ENCODE data around the gene CCR6. TPM values are rescaled to one million over a fixed set of nuclear protein-coding genes. Genes with fewer than 3 reads are reported as not detected.

The CCR6 gene
- polyA plus RNA-seq, 1 experiment, result not detected

DNA sequence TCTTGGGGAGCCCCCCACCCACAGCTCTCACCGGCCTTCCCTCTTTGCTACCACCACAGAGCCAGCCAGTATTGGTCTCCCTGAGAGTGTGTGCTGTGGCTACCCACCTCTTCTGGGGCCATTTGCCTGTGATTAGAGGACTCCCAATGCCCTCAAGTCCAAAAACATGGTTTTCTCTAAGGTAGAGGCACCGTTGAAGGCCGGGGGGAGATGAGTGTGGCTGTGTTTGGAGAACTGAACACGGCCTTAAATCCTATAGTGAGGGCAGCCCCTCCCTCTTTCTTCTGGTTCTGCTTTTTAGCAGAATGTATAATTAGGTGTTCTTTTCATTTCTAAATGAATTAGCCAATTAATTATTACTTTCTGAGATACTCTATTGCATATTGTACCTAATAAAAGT lies 2.5 kb downstream of the CCR6 start:
- TF ChIP-seq, protein P1, sequence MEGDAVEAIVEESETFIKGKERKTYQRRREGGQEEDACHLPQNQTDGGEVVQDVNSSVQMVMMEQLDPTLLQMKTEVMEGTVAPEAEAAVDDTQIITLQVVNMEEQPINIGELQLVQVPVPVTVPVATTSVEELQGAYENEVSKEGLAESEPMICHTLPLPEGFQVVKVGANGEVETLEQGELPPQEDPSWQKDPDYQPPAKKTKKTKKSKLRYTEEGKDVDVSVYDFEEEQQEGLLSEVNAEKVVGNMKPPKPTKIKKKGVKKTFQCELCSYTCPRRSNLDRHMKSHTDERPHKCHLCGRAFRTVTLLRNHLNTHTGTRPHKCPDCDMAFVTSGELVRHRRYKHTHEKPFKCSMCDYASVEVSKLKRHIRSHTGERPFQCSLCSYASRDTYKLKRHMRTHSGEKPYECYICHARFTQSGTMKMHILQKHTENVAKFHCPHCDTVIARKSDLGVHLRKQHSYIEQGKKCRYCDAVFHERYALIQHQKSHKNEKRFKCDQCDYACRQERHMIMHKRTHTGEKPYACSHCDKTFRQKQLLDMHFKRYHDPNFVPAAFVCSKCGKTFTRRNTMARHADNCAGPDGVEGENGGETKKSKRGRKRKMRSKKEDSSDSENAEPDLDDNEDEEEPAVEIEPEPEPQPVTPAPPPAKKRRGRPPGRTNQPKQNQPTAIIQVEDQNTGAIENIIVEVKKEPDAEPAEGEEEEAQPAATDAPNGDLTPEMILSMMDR (IDR thresholded peaks at IDR 0.05; ENCODE audit: low read depth, low read length), result no peak
- no peak overlapping the region for H3K27ac ChIP-seq (ENCODE audit: low read depth, low read length)
- DNase-seq (ENCODE audit: low read depth, low spot score), result no peak
- no peak overlapping the region for H3K4me3 ChIP-seq (ENCODE audit: low read depth, low read length)
- H3K27me3 ChIP-seq (ENCODE audit: control insufficient read depth, insufficient read depth, low read length), result no peaks in the 10 kb centered on the region
- ChIA-PET POLR2A (no interaction called here), CTCF (no interaction called here)
- peaks cover 9% of the 10 kb centered on the region for H3K9me3 ChIP-seq (ENCODE audit: control insufficient read depth, insufficient read depth, low read length)

DNA sequence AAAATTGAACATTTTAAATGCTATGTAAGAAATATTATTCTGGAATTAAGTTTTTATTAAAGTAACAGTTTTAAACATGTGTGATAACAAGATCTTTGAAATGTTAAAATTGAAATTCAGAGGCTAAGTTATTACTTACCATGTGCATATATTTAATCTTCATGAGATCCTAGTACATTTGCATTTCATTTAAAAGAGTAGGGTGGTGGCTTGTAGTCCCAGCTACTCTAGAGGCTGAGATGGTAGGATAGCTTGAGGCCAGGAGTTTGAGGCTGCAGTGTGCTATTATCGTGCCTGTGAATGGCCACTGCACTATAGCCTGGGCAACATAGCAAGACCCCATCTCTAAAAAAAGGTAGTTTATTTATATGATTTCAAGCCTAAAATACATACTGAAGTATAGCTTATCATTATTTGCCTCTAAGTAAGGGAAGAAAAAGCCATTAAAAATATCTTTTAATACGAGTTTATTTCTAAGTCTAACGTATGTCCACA lies 3.0 kb downstream of the CCR6 start:
- CTCF ChIA-PET, result no interaction called here
- no peak for DNase-seq (ENCODE audit: low read depth, low spot score)
- no peaks in the 10 kb centered on the region for H3K27me3 ChIP-seq (ENCODE audit: control insufficient read depth, insufficient read depth, low read length)
- H3K4me3 ChIP-seq (ENCODE audit: low read depth, low read length), result no peak overlapping the region
- TF ChIP-seq, protein P1 (IDR thresholded peaks at IDR 0.05; ENCODE audit: low read depth, low read length), result no peak
- POLR2A ChIA-PET, result no interaction called here
- peaks cover 10% of the 10 kb centered on the region for H3K9me3 ChIP-seq (ENCODE audit: control insufficient read depth, insufficient read depth, low read length)
- H3K27ac ChIP-seq (ENCODE audit: low read depth, low read length), result no peak overlapping the region

- H3K27ac ChIP-seq (ENCODE audit: low read depth, low read length), result no peak overlapping the region
- ChIA-PET POLR2A (no interaction called here), CTCF (no interaction called here)
- no peaks in the 10 kb centered on the region for H3K27me3 ChIP-seq (ENCODE audit: control insufficient read depth, insufficient read depth, low read length)
- TF ChIP-seq, protein P1 (IDR thresholded peaks at IDR 0.05; ENCODE audit: low read depth, low read length), result no peak
- DNase-seq (ENCODE audit: low read depth, low spot score), result no peak
- H3K9me3 ChIP-seq (ENCODE audit: control insufficient read depth, insufficient read depth, low read length), result peaks cover 12% of the 10 kb centered on the region; the same call in 1 of the 2 replicates
- H3K4me3 ChIP-seq (ENCODE audit: low read depth, low read length), result no peak overlapping the region
Measured at GRCh38 chr6:167127785-167128531, 5.1 kb downstream of the CCR6 start.

DNA sequence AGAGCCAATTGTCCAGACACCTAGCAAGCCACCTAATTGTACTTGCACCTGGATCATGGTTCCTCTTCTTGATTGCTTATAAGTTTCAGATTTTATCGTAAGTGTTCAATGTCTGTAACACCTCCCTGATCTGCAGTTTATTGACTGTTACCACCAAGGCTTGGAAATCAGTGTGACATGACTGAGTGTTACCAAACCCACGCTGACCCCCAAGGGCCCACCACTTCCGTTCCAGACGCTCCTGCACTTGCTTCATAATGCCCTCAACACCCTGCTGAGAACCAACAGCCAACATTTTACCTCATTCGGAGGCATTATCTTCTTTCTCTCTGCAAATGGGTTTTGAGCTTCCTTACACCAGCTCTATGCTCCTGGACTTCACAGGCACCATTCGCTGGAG lies 6.3 kb downstream of the CCR6 start:
- peaks cover 12% of the 10 kb centered on the region; the same call in 1 of the 2 replicates for H3K9me3 ChIP-seq (ENCODE audit: control insufficient read depth, insufficient read depth, low read length)
- no peak overlapping the region for H3K4me3 ChIP-seq (ENCODE audit: low read depth, low read length)
- H3K27me3 ChIP-seq (ENCODE audit: control insufficient read depth, insufficient read depth, low read length), result no peaks in the 10 kb centered on the region
- ChIA-PET CTCF (no interaction called here), POLR2A (no interaction called here)
- TF ChIP-seq, protein P1 (IDR thresholded peaks at IDR 0.05; ENCODE audit: low read depth, low read length), result no peak
- no peak overlapping the region for H3K27ac ChIP-seq (ENCODE audit: low read depth, low read length)
- no peak for DNase-seq (ENCODE audit: low read depth, low spot score)

DNA sequence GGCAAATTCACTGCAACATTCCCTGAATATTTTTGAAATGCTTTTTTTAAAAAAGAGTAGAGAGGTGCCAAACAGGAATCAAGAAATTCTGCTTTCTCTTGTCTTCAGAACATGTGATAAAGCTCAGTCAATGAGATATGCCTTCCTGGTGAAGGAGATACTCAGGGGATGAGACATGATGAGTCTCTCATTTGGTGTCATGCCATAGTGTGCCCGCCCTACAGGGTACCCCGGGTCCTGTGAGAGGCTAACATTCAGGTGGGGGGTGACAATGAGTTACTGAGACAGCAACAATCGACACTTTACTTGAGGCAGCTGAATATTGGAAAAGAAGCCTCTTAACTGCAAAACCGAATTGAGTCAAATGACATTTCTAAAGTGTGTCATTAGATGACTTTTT lies 6.7 kb downstream of the CCR6 start:
- Histone ChIP-seq H3K27me3 (ENCODE audit: control insufficient read depth, insufficient read depth, low read length) (no peaks in the 10 kb centered on the region), H3K27ac (ENCODE audit: low read depth, low read length) (no peak overlapping the region), H3K9me3 (ENCODE audit: control insufficient read depth, insufficient read depth, low read length) (peaks cover 14% of the 10 kb centered on the region), H3K4me3 (ENCODE audit: low read depth, low read length) (no peak overlapping the region)
- no peak for DNase-seq (ENCODE audit: low read depth, low spot score)
- CTCF ChIA-PET, result no interaction called here
- POLR2A ChIA-PET, result no interaction called here
- TF ChIP-seq, protein P1 (IDR thresholded peaks at IDR 0.05; ENCODE audit: low read depth, low read length), result no peak

Measured in AG04450 (cell line).